ENCODE data around the gene PTPN13.

The PTPN13 gene

GRCh38 chr4:86630629-86631028, 36.5 kb downstream of the PTPN13 start:
- Histone ChIP-seq H3K36me3 (ENCODE audit: control insufficient read depth, low read length) (no peaks in the 10 kb centered on the region), H3K79me2 (ENCODE audit: control insufficient read depth, low read length) (no peaks in the 10 kb centered on the region)

GRCh38 chr4:86631166-86631565, 37.1 kb downstream of the PTPN13 start:
- Histone ChIP-seq H3K4me2 (ENCODE audit: low read length) (no peak overlapping the region), H3K4me3 (ENCODE audit: low read length) (no peak overlapping the region), H3K79me2 (ENCODE audit: control insufficient read depth, low read length) (no peaks in the 10 kb centered on the region), H3F3A (ENCODE audit: control insufficient read depth, insufficient read depth) (no peaks in the 10 kb centered on the region), H3K9me2 (replicated peaks; ENCODE audit: control insufficient read depth, low read length) (no peaks in the 10 kb centered on the region), H4K20me1 (ENCODE audit: control insufficient read depth, insufficient read depth, low read depth, low read length) (no peaks in the 10 kb centered on the region), H3K27ac (ENCODE audit: low read depth, low read length) (no peak overlapping the region), H3K36me3 (ENCODE audit: control insufficient read depth, low read length) (no peaks in the 10 kb centered on the region), H3K27me3 (ENCODE audit: control insufficient read depth, low read length) (peaks cover 9% of the 10 kb centered on the region; the same call in 1 of the 2 replicates), H3K9me3 (ENCODE audit: control insufficient read depth, insufficient read depth, low read length) (no peaks in the 10 kb centered on the region), H3K4me1 (ENCODE audit: control insufficient read depth, low read length) (no peaks in the 10 kb centered on the region)
- no peak for TF ChIP-seq EZH2phosphoT487 (IDR thresholded peaks at IDR 0.05; ENCODE audit: borderline replicate concordance, low read length)
- TF ChIP-seq, protein P1, sequence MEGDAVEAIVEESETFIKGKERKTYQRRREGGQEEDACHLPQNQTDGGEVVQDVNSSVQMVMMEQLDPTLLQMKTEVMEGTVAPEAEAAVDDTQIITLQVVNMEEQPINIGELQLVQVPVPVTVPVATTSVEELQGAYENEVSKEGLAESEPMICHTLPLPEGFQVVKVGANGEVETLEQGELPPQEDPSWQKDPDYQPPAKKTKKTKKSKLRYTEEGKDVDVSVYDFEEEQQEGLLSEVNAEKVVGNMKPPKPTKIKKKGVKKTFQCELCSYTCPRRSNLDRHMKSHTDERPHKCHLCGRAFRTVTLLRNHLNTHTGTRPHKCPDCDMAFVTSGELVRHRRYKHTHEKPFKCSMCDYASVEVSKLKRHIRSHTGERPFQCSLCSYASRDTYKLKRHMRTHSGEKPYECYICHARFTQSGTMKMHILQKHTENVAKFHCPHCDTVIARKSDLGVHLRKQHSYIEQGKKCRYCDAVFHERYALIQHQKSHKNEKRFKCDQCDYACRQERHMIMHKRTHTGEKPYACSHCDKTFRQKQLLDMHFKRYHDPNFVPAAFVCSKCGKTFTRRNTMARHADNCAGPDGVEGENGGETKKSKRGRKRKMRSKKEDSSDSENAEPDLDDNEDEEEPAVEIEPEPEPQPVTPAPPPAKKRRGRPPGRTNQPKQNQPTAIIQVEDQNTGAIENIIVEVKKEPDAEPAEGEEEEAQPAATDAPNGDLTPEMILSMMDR (IDR thresholded peaks at IDR 0.05; ENCODE audit: low read depth, low read length, poor library complexity, severe bottlenecking): no peak

More at GRCh38 chr4:86630629-86631028, 36.5 kb downstream of the PTPN13 start:
- Histone ChIP-seq H3K27me3 (ENCODE audit: control insufficient read depth, low read length) (peaks cover 14% of the 10 kb centered on the region; the same call in 1 of the 2 replicates), H3F3A (ENCODE audit: control insufficient read depth, insufficient read depth) (no peaks in the 10 kb centered on the region), H3K27ac (ENCODE audit: low read depth, low read length) (no peak overlapping the region), H3K9me2 (replicated peaks; ENCODE audit: control insufficient read depth, low read length) (no peaks in the 10 kb centered on the region), H3K4me1 (ENCODE audit: control insufficient read depth, low read length) (no peaks in the 10 kb centered on the region), H3K4me3 (ENCODE audit: low read length) (no peak overlapping the region), H3K4me2 (ENCODE audit: low read length) (no peak overlapping the region), H4K20me1 (ENCODE audit: control insufficient read depth, insufficient read depth, low read depth, low read length) (no peaks in the 10 kb centered on the region), H3K9me3 (ENCODE audit: control insufficient read depth, insufficient read depth, low read length) (no peaks in the 10 kb centered on the region)
- TF ChIP-seq, protein P1 (IDR thresholded peaks at IDR 0.05; ENCODE audit: low read depth, low read length, poor library complexity, severe bottlenecking): no peak
- no peak for TF ChIP-seq EZH2phosphoT487 (IDR thresholded peaks at IDR 0.05; ENCODE audit: borderline replicate concordance, low read length)

DNA sequence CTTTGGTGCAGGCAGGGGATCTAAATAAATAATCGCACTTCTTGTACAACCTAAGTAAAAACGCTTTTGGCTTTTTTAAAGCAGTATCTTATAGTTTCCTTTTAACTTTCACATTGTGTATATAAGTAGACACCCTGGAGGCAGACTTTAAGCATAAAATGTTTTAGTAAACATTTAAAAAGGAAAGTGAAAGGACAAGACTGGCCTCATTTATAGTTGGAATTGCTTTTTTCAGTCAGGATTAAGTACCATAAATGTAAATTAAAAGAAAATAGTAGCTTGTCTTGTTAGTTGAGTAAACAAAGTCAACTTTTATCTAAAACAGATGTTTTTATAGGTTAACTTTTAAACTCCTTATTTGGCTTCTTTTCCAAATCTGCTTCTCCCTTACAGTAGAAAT, 39.7 kb downstream of the PTPN13 start:
- Histone ChIP-seq H3K36me3 (ENCODE audit: control insufficient read depth, low read length) (no peaks in the 10 kb centered on the region), H3K27ac (ENCODE audit: low read depth, low read length) (no peak overlapping the region), H3F3A (ENCODE audit: control insufficient read depth, insufficient read depth) (no peaks in the 10 kb centered on the region), H3K27me3 (ENCODE audit: control insufficient read depth, low read length) (peaks cover 5% of the 10 kb centered on the region; the same call in 1 of the 2 replicates), H3K9me2 (replicated peaks; ENCODE audit: control insufficient read depth, low read length) (no peaks in the 10 kb centered on the region), H3K9me3 (ENCODE audit: control insufficient read depth, insufficient read depth, low read length) (no peaks in the 10 kb centered on the region), H3K4me3 (ENCODE audit: low read length) (no peak overlapping the region), H3K79me2 (ENCODE audit: control insufficient read depth, low read length) (no peaks in the 10 kb centered on the region), H4K20me1 (ENCODE audit: control insufficient read depth, insufficient read depth, low read depth, low read length) (no peaks in the 10 kb centered on the region), H3K4me1 (ENCODE audit: control insufficient read depth, low read length) (no peaks in the 10 kb centered on the region), H3K4me2 (ENCODE audit: low read length) (no peak overlapping the region)
- TF ChIP-seq, protein P1 (IDR thresholded peaks at IDR 0.05; ENCODE audit: low read depth, low read length, poor library complexity, severe bottlenecking): no peak
- TF ChIP-seq EZH2phosphoT487 (IDR thresholded peaks at IDR 0.05; ENCODE audit: borderline replicate concordance, low read length): no peak

Measured in DOHH2 (cell line).